ENCODE results near the gene OR51I1.

Gene OR51I1, protein sequence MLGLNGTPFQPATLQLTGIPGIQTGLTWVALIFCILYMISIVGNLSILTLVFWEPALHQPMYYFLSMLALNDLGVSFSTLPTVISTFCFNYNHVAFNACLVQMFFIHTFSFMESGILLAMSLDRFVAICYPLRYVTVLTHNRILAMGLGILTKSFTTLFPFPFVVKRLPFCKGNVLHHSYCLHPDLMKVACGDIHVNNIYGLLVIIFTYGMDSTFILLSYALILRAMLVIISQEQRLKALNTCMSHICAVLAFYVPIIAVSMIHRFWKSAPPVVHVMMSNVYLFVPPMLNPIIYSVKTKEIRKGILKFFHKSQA

DNA sequence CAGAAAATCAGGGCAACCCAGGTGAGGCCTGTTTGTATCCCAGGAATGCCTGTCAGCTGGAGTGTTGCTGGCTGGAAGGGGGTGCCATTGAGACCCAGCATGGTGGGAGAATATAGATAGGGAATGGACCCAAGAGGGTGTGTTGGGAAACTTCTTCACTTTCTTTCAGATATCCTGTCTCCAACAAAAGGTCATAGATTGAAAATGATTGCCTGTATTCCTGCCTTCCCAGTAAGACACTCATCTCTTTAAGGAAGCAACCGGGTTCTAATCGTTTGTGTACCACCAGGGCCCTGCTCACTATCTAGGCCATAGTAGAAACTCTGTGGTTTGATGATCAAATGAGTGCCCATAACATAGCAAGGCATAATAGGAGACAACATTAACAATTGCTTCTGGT is at the start of gene OR51I1:
TSS of gene OR51I1 (minus strand) at position 101 of the 400 bp plus-strand sequence. CDS start at position 101, 0 bp downstream.
- ATAC-seq (no peak), DNase-seq (no peak)

DNA sequence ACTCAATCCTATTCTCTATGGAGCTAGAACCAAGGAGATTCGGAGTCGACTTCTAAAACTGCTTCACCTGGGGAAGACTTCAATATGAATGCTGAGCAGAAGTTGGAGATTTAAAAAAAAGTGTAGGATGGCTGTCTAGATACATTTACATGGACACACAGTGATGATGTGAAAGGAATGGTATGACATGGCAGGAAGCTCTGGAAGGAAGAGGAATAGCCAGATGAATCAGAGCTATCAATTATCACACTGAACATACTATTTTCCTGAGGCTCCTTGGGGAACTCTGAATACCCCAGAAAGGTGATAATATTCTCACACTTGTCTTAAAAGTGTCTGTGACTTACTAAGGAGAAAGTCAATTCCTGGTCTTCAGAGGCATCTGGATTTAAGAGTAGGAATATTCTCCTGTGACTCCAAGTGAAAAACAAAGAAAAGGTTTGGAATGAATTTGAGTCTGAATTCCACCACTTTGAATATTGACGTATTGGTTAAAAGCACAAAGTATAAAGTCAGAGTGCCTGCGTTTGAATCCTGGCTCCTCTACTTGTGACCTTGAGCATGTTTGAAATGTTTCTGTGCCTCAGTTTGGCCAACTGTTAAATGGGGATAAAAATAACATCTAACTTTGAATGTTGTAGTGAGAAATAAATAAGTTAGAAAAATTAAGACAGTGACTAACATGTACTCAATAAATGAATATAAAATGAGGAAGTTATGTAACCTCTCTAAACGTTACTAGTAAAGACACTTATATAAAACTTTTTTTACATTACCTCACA is 48.5 kb upstream of the OR51I1 start:
- ATAC-seq: no peak
- no peak for DNase-seq

DNA sequence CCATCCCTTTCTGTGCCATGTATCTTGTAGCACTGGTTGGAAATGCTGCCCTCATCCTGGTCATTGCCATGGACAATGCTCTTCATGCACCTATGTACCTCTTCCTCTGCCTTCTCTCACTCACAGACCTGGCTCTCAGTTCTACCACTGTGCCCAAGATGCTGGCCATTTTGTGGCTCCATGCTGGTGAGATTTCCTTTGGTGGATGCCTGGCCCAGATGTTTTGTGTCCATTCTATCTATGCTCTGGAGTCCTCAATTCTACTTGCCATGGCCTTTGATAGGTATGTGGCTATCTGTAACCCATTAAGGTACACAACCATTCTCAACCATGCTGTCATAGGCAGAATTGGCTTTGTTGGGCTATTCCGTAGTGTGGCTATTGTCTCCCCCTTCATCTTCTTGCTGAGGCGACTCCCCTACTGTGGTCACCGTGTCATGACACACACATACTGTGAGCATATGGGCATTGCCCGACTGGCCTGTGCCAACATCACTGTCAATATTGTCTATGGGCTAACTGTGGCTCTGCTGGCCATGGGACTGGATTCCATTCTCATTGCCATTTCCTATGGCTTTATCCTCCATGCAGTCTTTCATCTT is 47.6 kb upstream of the OR51I1 start:
- ATAC-seq (no peak), DNase-seq (no peak)

DNA sequence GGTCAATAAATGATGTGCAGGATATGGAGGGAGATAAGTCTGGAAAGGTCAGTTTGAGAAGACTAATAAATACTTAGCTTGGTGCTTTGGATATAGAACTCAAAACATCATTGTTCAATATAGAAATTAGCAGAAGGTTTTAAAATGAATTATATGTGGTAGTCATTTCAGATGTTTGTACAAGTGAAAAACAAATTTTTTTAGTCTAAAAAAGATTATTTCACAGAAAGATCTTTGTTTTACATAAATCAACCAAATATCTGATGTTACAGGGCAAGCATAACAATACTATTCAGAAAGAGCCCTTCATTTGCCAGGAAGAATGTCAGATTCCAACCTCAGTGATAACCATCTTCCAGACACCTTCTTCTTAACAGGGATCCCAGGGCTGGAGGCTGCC is 47.1 kb upstream of the OR51I1 start, which contains the start of gene OR52D1:
TSS of gene OR52D1 (plus strand) at position 301 of the 400 bp plus-strand sequence. CDS start at position 323, 22 bp downstream.
- DNase-seq (no peak), ATAC-seq (no peak)

DNA sequence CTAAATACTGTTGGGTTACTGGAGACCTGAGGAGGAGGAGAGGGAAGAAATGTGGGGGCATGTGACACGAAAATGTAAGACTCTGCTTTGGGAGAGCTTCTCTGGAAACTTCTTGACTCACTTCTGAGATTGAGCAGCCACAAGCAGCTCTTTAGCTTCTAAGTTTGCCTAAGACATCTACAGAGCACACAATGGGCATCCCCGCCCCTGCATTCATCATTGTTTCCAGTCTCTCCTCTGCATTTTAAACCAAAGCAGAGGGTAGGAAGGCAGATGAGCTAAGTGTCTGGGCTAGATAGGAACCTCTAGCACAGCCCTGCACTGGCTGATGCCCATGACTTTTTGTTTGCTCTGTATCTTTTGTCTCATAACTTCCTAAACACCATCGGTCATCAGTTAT is 45.1 kb upstream of the OR51I1 start:
- DNase-seq: peak; percentile 24
- ATAC-seq: peak; percentile 94

DNA sequence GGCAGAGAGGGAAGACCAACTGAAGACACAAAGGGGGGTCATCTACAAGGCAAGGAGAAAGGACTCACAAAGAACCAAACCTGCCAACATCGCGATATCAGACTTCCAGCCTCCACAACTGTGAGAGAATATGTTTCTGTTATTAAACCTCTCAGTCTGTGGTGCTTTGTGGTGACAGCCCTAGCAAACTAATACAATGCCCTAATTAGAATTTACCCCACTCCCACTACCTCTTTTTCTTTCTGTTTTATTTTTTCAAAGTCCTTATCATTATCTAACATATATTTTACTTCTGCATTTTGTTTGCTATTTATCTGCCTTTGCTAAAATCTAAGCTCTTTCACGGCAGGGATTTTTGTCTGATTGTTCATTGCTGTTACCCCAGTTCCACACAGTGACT is 44.7 kb upstream of the OR51I1 start:
- ATAC-seq (no peak), DNase-seq (no peak)

DNA sequence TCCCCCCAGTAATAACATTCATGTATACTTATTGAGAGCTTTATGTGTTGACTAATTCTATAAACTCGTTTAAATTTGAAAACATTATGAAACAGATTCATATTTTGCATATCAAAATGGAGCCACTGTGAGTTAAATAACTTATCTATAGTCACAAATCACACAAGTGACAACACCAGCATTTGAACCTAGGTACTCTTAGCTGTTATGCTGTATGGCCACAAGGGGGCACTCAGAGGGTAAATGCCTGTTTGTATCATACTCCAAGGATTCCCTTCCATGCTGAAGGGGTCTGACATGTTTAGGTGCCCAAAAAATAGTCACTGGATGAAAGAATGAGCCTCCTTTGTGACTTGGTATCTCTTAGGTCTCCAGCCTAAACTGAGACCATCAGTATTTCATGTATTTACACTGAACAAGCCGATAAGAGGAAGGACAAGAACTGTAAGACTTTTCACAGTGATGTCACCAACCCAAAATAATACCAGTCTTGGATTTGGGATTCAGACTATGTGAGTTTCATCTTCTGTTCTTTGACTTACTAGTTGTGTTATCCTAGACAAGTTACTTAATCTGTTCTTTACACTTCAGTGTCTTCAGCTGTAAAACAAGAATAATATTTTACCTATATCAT is 35.0 kb upstream of the OR51I1 start:
- ATAC-seq: peak; percentile 49
- DNase-seq: peak; percentile 43

DNA sequence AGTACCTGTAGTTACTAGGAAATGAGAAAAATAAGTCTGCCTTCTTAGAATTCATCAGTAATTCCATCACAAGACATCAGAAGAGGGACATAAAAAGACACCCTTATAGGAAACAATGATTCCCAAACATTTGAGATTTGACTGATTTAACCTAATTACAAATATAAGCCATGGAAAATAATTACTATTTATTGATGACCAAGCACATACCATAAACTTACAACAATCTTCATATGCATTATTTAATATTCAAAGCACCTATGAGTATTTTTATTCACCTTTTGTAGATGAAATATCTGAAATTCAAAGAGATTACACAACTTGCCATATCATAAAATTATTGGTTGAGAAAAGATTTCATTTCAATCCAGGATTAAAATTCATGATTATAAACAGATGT is 32.6 kb upstream of the OR51I1 start:
- ATAC-seq: no peak
- no peak for DNase-seq

DNA sequence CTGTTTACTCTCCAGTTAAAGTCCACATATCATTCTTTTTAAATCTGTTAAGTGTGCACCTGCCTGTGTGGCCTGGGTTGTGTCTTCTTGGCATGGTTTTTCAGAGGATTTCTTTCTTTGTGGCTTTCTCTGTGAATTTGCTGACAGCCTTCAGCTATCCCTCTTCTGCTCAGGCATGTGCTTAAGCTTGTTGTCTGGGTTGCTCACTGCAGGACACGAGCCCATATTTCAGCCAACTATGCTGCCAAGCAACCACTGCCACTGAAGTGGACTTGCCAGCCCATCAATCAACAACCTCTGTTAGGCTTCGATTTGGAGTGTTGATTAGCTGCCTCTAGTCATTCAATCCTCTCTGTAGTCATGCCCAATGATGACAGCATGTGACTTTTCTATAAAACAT is 26.2 kb upstream of the OR51I1 start:
- DNase-seq (no peak), ATAC-seq (no peak)

DNA sequence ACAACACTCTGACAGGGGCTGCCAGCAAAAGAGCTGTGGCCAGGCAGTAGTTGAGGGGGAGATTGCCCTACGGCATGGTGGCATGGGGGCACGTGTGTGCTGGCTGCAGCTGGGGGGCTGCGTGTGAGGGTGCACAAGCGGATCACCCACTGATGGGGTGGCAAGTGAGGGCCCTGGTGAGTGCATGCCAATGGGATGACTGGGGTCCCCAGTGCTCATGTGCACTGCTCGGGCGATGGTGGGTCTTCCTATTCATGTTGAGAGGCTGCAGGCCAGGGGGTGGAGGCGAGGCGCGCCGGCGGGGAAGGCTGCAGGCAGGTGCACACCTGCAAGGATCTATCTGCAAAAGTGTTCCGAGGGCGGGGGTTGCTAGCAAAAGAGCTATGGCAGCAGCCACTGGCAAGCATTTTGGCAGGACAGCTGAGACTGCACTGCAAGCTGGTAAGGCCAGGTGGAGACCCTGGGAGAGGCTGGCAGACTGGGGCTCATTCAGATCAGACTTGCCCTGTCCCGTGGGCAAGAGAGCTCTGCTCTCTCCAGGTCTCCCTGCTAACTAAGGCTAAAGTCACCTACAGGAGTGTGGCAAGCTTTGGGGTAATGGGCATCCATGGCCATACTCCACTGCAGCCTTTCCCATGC is 19.8 kb upstream of the OR51I1 start:
- ATAC-seq (no peak), DNase-seq (no peak)

DNA sequence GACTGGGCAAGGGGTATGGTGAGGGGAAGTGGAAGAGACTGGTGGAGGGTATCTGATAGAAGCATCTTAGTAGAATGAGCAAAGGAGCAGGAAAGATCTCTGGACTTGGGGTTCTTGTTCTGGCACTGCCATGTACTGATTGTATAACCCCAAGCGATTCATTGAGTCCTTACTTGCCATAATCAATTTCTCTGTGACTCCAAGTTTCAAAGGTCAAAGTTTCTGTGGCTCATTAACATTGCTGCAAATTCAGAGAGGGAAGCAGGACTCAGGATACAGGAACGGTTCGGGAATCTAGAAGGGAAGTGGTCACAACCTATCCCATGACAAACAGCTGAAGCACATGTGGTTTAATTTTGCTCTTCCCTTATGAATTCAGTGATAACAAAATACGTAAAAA is 8.1 kb upstream of the OR51I1 start:
- DNase-seq: no peak
- ATAC-seq: no peak

DNA sequence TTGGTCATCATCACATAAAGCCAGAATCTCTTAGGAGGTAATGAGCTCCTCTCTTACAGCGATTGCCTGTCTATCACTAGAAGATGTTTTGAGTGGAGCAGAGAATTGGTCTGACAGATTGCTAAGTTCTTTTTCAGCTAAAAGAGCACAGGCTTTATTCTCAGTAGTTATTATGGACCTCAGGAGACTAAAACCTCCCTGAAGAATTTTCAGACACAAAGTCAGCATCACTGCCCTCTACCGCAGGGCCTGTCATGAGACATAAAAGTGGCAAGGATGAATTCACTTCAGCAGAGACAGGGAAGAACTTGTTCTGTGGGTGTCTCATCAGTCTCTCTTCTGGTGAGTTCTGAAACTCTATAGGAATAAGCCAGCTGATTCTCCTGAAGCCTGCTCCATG is 7.7 kb upstream of the OR51I1 start, which contains the start of gene OR51I2:
TSS of gene OR51I2 (plus strand) at position 301 of the 400 bp plus-strand sequence. CDS start 4,166 bp downstream, outside the sequence.
- ATAC-seq (no peak), DNase-seq (no peak)

DNA sequence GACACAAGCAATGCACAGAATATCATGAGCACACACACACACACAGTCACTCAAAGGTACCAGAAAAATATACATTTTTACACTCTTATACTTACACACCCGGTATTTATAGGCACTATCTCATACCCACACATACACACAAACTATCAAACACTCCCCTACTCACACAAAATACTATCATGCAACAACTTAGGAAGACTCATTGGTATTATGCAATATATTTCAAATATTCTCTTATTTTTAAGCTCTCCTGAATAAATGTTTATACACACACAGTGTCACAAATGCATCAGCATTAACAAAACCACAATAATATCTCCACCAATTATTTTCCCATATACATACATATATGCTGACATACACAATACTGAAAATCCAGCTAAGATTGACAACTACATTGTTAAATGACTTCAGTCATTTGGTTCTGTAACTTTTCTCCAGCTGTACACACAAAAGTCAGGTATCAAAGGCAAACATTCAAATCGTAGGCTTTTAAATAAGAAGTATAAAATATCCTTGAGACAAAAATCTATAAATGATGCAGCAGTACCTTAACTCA is 2.6 kb upstream of the OR51I1 start:
- ATAC-seq: no peak
- no peak for DNase-seq

DNA sequence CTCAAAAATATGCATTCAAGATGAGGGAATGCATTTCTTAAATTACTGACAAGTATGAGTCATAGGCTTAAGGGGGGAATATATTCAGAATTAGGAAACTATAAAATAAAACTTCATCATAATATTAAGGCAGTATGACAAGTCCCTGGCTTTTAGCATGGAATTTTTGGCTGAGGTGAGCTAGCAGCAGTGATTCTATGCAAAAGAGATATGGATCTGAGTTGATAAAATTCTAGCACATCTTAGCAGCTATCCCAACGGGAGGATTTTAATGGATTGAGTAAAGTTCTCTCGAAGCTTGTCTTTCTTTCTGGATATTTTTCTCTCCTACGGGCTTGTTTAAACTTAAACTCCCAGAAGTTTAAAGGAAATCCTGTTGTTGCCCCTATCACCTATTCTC is 18.2 kb downstream of the OR51I1 start:
- no peak for DNase-seq
- ATAC-seq: no peak

DNA sequence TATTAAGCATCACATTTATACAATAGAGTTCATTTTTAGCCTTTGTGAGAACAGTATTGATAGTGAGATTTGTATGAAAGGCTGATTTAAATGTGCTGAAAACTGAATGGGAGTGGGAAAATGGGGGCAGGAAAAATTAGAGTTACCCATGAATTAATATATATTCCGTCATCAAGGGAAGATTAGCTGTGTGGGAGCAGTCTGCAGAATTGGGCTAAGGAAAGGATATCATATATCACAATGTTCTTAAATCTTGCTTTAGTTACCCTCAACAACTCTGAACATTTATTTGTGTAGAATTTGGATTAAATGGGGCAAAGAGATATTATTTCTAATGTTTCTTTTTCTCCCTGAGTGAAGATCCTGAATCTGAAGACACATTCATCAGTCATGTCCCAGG is 19.5 kb downstream of the OR51I1 start, which contains the start of gene OR51Q1:
TSS of gene OR51Q1 (plus strand) at position 301 of the 400 bp plus-strand sequence. CDS start at position 391, 90 bp downstream.
- DNase-seq (no peak), ATAC-seq (no peak)

DNA sequence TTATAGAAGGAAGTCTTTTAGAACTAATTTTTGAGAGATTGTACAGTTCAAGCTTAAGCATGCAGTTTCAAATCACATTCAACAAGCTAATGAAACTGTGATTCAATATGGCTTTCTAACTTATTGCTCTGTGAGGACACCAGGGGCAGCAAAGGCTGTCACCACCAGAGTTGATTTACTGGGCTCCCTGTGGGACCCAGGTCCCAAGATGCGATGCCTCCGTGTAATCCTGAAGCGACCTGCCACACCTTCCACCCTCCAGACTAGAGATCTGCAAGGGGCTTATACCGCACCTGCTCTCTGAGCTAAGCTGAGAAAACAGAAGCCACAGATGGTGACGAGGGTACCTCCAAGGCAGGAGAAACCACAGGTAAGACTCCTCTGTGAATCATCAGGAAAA is 20.3 kb downstream of the OR51I1 start:
- ATAC-seq (no peak), DNase-seq (no peak)

DNA sequence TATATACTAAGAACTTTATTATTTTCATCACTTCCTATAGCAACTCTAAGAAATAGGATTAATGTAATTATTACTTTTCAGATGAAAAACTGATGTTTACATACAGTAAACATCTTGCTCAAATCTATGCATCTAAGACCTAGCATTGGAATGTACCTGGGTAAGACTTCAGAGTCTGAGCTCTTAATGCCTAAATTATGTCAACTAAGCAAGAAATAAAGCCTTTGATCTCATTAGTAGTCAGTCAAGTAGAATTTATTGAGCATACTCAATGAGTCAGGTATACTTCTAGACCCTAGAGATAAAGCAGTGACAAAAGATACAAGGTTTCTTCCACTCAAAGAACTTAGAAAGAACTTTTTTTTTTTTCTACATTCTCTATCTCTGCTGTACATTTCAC is 36.1 kb downstream of the OR51I1 start:
- ATAC-seq (no peak), DNase-seq (no peak)

DNA sequence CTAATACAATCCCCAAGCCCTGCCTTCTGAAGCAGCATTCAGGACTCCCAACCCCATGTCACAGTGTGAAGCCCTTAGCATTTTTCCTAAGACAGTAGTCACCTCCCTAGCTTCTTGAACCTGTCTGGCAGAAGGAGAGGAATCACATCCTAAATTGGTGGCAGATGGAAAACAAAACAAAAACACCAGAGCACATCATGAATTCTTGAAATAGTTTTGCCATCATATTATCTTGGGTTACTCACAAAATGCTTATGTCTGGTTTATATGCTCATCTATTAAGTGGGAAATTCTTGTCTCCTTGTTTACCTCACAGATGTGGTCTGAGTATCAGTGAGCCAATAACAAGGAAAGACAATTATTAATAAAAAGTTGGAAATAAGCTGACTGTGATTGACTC is 42.4 kb downstream of the OR51I1 start:
- DNase-seq: no peak
- ATAC-seq: no peak

DNA sequence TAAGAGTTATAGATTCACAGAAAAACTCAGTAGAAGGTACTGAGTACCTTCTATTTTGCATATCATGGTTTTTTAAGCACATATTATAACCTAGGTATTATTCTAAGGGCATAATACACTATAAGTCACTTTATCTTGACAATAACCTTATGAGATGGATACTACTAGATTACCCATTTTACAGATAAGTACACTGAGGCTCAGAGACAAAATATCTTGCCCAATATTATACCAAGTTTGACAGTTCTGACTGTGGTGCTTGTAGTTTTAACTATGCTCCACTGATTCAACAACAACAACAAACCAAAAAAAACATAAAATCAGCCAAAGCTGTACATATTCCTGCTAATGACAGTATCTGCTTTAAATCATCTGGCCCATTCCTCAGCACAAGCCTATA is 47.2 kb downstream of the OR51I1 start:
- no peak for ATAC-seq
- DNase-seq: no peak
